A204.1 (cell line): ENCODE data around the gene AAMDC.
"Not testable (repeated sequence)": the region's sequence is repeated elsewhere in the genome, so short reads cannot be mapped to it uniquely, and the experiment has no call there.

ENCODE experiments used
- FAIRE-seq: peaks from 2 replicates; lab custom pipeline; 2012; peaks lifted over from hg19 to GRCh38; lab: Jason Lieb, UNC

AAMDC gene

DNA sequence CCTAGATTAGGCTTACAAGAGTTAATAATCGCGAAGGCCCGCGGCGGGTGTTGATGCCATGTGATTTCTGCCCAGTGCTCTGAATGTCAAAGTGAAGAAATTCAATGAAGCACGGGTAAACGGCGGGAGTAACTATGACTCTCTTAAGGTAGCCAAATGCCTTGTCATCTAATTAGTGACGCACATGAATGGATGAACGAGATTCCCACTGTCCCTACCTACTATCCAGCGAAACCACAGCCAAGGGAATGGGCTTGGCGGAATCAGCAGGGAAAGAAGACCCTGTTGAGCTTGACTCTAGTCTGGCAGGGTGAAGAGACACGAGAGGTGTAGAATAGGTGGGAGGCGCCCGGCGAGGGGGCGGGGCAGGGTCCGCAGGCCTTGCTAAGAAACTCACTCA is 65.5 kb downstream of the AAMDC start:
- no peak for FAIRE-seq

- FAIRE-seq = not testable (repeated sequence)
These were observed 68.1 kb downstream of the AAMDC start for GRCh38 chr11:77889045-77889444.

- not testable (repeated sequence) for FAIRE-seq
These were observed 69.2 kb downstream of the AAMDC start for GRCh38 chr11:77890100-77890614.

GRCh38 chr11:77890619-77891056 is 69.7 kb downstream of the AAMDC start:
- FAIRE-seq = not testable (repeated sequence)

DNA sequence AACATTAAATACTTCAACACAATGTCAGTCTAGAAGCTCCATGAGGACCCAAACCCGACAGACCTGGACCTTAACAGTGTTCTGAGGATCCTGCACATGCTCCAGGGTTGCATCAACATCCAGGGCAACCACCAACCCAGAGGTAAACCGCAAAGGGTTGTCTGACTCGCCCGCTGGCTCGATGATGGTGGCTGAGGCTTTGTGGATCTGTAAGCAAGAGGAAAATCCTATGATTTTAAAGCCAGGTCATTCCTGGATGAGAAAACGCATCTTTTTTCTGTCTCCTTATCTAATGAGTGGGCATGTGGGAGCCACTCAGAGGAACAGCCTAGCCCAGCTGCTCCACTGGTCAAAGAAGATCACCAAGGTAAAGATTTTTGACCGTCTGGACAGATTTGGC is 70.3 kb downstream of the AAMDC start:
- FAIRE-seq = not testable (repeated sequence)

DNA sequence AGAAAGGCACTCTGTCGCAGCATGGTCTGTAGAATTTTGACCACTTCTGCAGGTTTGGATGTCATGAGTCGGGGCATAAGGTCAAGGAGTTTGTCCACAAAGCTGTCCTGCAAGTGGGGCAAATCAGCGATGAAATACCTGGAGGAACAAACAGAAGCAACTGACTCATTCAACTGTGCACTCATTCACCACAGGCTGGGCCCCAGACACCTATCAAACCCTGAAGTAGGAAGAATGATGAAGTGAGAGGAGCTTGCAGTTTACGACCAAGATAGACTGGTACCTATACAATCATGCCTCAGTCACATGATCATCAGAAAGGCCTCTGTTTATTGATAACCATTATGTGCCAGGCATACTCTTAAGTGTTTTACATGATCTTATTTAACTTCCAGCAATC is 70.8 kb downstream of the AAMDC start:
- FAIRE-seq = not testable (repeated sequence)

- FAIRE-seq = not testable (repeated sequence)
These were observed 74.0 kb downstream of the AAMDC start for GRCh38 chr11:77894949-77895348.

GRCh38 chr11:77908835-77909234 is 87.9 kb downstream of the AAMDC start:
- FAIRE-seq = no peak

DNA sequence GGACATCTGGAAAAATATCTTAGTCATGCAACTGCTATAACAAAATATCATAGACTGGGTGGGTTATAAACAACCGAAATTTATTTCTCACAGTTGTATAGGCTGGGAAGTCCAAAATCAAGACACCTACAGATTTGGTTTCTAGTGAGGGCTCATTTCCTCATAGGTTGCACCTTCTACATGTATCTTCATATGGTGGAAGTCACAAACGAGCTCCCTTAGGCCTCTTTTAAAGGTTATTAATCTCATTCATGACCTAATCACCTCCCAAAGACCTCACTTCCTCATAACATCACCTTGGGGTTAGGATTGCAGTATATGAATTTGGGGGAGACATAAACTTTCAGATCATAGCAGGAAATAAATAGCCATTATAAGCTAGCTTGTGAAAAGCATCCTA is 88.3 kb downstream of the AAMDC start:
- FAIRE-seq = no peak

- FAIRE-seq = not testable (repeated sequence)
These were observed 89.9 kb downstream of the AAMDC start for GRCh38 chr11:77910828-77911227.

GRCh38 chr11:77913608-77914306 is 92.8 kb downstream of the AAMDC start:
- FAIRE-seq = not testable (repeated sequence)

DNA sequence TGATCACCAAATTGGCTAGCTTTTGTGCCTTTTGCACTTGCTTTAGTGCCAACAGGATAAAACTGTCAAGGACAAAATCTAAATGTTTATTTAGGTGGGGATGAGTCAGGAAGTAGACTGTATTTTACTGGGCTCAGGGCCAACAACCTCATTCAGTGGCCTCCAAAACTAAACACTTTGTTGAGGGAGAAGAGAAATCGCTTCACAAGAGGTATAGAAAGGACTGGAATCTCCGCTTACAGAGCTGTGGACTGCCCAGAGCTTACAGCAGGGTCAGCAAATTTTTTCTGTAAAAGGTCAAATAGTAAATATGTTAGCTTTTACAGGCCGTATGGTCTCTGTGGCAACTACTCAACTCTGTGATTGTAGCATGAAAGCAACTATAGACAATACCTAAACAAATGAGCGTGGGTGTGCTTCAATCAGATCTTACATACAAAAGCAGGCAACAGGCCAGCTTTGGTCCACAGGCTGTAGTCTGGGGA is 93.4 kb downstream of the AAMDC start:
- FAIRE-seq = not testable (repeated sequence)

- FAIRE-seq = not testable (repeated sequence)
These were observed 96.8 kb downstream of the AAMDC start for GRCh38 chr11:77917713-77918112.
